Measurements from ENCODE around the gene ADM.
A peak's percentile ranks its signal among the peaks of the same experiment; 100 is the strongest.

Gene ADM

GRCh38 chr11:10303558-10304363, 1.1 kb upstream of the ADM start:
- TF ChIP-seq Cebpa-rat (IDR thresholded peaks at IDR 0.05), result no peak
- Histone ChIP-seq H3K4me1 (peaks cover 25 to 68% (median 64%) of the 10 kb centered on the region in 10 experiments), H3K4me3 (peak overlapping the region; percentile 56 to 95 (median 70)), H4K20me1 (peaks cover 22 to 59% (median 36%) of the 10 kb centered on the region in 11 experiments), H3K27me3 (peaks cover 42 to 100% (median 100%) of the 10 kb centered on the region in 11 experiments), H3K9ac (peak overlapping the region in 10 of 11 experiments; percentile 44 to 87 (median 67); a peak in 16 of 22 replicates), H3K27ac (peak overlapping the region; percentile 22 to 83 (median 51); a peak in 21 of 22 replicates), H3K9me3 (replicated peaks in 1 of 11) (peaks cover 0 to 12% (median 0%) of the 10 kb centered on the region in 11 experiments; a peak in 2 of 22 replicates), H3K36me3 (peaks cover 0 to 19% (median 0%) of the 10 kb centered on the region in 11 experiments; a peak in 6 of 22 replicates), H3K4me2 (peak overlapping the region; percentile 84 to 100 (median 99))

- Histone ChIP-seq H4K20me1 (peaks cover 22 to 59% (median 36%) of the 10 kb centered on the region in 11 experiments), H3K9ac (peak overlapping the region in 10 of 11 experiments; percentile 29 to 87 (median 64); a peak in 16 of 22 replicates), H3K4me2 (peak overlapping the region; percentile 84 to 100 (median 99)), H3K36me3 (peaks cover 0 to 19% (median 0%) of the 10 kb centered on the region in 11 experiments; a peak in 6 of 22 replicates), H3K27me3 (peaks cover 34 to 100% (median 100%) of the 10 kb centered on the region in 11 experiments), H3K27ac (peak overlapping the region in 6 of 11 experiments; percentile 9 to 85 (median 53); a peak in 8 of 22 replicates), H3K4me3 (peak overlapping the region; percentile 56 to 95 (median 70)), H3K9me3 (replicated peaks in 1 of 11) (peaks cover 0 to 12% (median 0%) of the 10 kb centered on the region in 11 experiments; a peak in 2 of 22 replicates), H3K4me1 (peaks cover 33 to 73% (median 67%) of the 10 kb centered on the region in 10 experiments)
- no peak for TF ChIP-seq Cebpa-rat (IDR thresholded peaks at IDR 0.05)
Observed at GRCh38 chr11:10305262-10305963, 540 bp downstream of the ADM start.

GRCh38 chr11:10305964-10306918, 1.4 kb downstream of the ADM start:
- H3K4me1 ChIP-seq, result peaks cover 33 to 73% (median 67%) of the 10 kb centered on the region in 10 experiments
- peaks cover 25 to 99% (median 92%) of the 10 kb centered on the region in 11 experiments; a peak in 21 of 22 replicates for H3K27me3 ChIP-seq
- peak overlapping the region in 6 of 11 experiments; percentile 9 to 85 (median 53); a peak in 8 of 22 replicates for H3K27ac ChIP-seq
- peak overlapping the region; percentile 56 to 95 (median 70) for H3K4me3 ChIP-seq
- H3K36me3 ChIP-seq, result peaks cover 0 to 19% (median 0%) of the 10 kb centered on the region in 11 experiments; a peak in 6 of 22 replicates
- peaks cover 22 to 59% (median 36%) of the 10 kb centered on the region in 11 experiments for H4K20me1 ChIP-seq
- H3K9me3 ChIP-seq (replicated peaks in 1 of 11), result peaks cover 0 to 12% (median 0%) of the 10 kb centered on the region in 11 experiments; a peak in 2 of 22 replicates
- peak overlapping the region in 10 of 11 experiments; percentile 29 to 87 (median 64); a peak in 16 of 22 replicates for H3K9ac ChIP-seq
- peak overlapping the region; percentile 84 to 100 (median 99) for H3K4me2 ChIP-seq
- TF ChIP-seq Cebpa-rat (IDR thresholded peaks at IDR 0.05), result no peak

DNA sequence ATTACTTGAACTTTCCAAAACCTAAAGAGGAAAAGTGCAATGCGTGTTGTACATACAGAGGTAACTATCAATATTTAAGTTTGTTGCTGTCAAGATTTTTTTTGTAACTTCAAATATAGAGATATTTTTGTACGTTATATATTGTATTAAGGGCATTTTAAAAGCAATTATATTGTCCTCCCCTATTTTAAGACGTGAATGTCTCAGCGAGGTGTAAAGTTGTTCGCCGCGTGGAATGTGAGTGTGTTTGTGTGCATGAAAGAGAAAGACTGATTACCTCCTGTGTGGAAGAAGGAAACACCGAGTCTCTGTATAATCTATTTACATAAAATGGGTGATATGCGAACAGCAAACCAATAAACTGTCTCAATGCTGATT, 2.1 kb downstream of the ADM start:
- Histone ChIP-seq H3K27ac (peak overlapping the region in 6 of 11 experiments; percentile 24 to 85 (median 72); a peak in 9 of 22 replicates), H3K4me1 (peaks cover 31 to 73% (median 67%) of the 10 kb centered on the region in 10 experiments), H3K36me3 (peaks cover 0 to 19% (median 0%) of the 10 kb centered on the region in 11 experiments; a peak in 6 of 22 replicates), H3K4me2 (peak overlapping the region; percentile 84 to 100 (median 99)), H3K27me3 (peaks cover 19 to 91% (median 84%) of the 10 kb centered on the region in 11 experiments; a peak in 21 of 22 replicates), H4K20me1 (peaks cover 22 to 56% (median 36%) of the 10 kb centered on the region in 11 experiments), H3K9me3 (replicated peaks in 1 of 11) (peaks cover 0 to 16% (median 5%) of the 10 kb centered on the region in 11 experiments; a peak in 10 of 22 replicates), H3K4me3 (peak overlapping the region; percentile 51 to 95 (median 68); a peak in 17 of 20 replicates), H3K9ac (peak overlapping the region in 7 of 11 experiments; percentile 48 to 87 (median 71); a peak in 12 of 22 replicates)
- no peak for TF ChIP-seq Cebpa-rat (IDR thresholded peaks at IDR 0.05)

DNA sequence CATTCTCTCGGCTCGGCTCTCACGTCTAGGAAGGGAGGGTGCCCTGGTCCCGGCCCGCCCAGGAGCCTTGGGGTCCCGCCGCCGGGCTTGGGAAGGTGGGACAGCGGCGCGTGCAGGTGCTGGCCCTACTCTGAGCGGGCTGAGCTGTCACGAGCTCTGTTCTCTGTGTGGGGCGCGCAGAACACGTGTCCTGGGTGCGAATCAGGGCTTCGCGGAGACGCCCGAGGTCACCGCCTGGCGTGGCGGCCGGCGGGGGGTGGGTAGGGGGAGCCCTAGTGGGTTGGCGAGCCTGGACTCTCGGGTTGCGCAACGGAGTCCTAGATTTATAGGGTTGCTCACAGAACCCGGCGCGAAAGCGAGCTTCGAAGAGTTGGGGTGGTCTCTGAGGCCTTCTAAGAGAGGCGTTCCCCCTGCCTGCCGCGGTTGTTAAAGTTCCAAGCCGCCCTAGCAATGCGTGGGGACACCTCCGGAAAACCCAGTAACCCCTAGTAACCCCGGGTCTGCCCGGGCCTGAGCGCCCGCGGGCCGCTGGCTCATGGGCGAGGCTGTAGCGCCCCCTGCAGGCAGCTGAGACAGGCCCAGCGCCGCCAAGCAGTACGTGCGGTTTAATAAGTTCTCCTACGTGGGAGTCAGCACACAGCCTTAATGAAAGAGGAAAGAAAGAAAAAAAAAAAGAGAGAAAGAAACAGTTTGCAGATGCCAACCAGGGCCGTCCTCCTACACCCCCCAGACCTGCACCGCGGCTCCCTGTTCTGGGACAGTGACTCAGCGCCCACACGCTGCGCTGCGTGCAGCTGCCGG, 2.7 kb downstream of the ADM start:
- Histone ChIP-seq H3K27me3 (peaks cover 13 to 85% (median 78%) of the 10 kb centered on the region in 11 experiments; a peak in 21 of 22 replicates), H3K9ac (peak overlapping the region; percentile 3 to 87 (median 56); a peak in 19 of 22 replicates), H3K9me3 (replicated peaks in 1 of 11) (peaks cover 0 to 18% (median 6%) of the 10 kb centered on the region in 11 experiments; a peak in 10 of 22 replicates), H3K4me2 (peak overlapping the region; percentile 84 to 100 (median 99)), H3K27ac (peak overlapping the region in 10 of 11 experiments; percentile 1 to 85 (median 52); a peak in 15 of 22 replicates), H3K4me3 (peak overlapping the region; percentile 5 to 95 (median 68); a peak in 18 of 20 replicates), H3K36me3 (peaks cover 0 to 19% (median 0%) of the 10 kb centered on the region in 11 experiments; a peak in 6 of 22 replicates), H3K4me1 (peaks cover 25 to 68% (median 62%) of the 10 kb centered on the region in 10 experiments), H4K20me1 (peaks cover 19 to 52% (median 36%) of the 10 kb centered on the region in 11 experiments)
- TF ChIP-seq Cebpa-rat (IDR thresholded peaks at IDR 0.05), result peak in 5 of 11 experiments; percentile 14 to 67 (median 33); a peak in 5 of 22 replicates

GRCh38 chr11:10308201-10308954, 3.5 kb downstream of the ADM start:
- peaks cover 19 to 44% (median 30%) of the 10 kb centered on the region in 11 experiments for H4K20me1 ChIP-seq
- no peak for TF ChIP-seq Cebpa-rat (IDR thresholded peaks at IDR 0.05)
- peaks cover 0 to 19% (median 0%) of the 10 kb centered on the region in 11 experiments; a peak in 6 of 22 replicates for H3K36me3 ChIP-seq
- H3K9me3 ChIP-seq (replicated peaks in 1 of 11), result peaks cover 0 to 18% (median 6%) of the 10 kb centered on the region in 11 experiments; a peak in 10 of 22 replicates
- H3K4me2 ChIP-seq, result peak overlapping the region; percentile 84 to 100 (median 99)
- H3K4me3 ChIP-seq, result peak overlapping the region; percentile 5 to 95 (median 68); a peak in 18 of 20 replicates
- peaks cover 5 to 78% (median 70%) of the 10 kb centered on the region in 11 experiments; a peak in 21 of 22 replicates for H3K27me3 ChIP-seq
- peak overlapping the region in 10 of 11 experiments; percentile 3 to 87 (median 58); a peak in 17 of 22 replicates for H3K9ac ChIP-seq
- peaks cover 25 to 60% (median 56%) of the 10 kb centered on the region in 10 experiments for H3K4me1 ChIP-seq
- H3K27ac ChIP-seq, result peak overlapping the region in 8 of 11 experiments; percentile 14 to 85 (median 60); a peak in 13 of 22 replicates
